ENCODE data around the gene INSC.

- TF ChIP-seq CTCF (IDR thresholded peaks at IDR 0.05 in 8 of 11, conservative IDR thresholded peaks at IDR 0.05 in 3 of 11) = no peak
- TF ChIP-seq POLR2A (IDR thresholded peaks at IDR 0.05) = no peak
Measured at GRCh38 chr11:15233371-15234165, 118.8 kb downstream of the INSC start.

Measured in spleen (tissue), 7 donors.